ELR (cell line): ENCODE measurements around the gene TGIF1.

Experiments used
- DNase-seq: peaks from one replicate; pipeline ENCODE4 v3.0.0-alpha.2; 2015; ENCODE audit warnings: low read depth

TGIF1 gene

DNA sequence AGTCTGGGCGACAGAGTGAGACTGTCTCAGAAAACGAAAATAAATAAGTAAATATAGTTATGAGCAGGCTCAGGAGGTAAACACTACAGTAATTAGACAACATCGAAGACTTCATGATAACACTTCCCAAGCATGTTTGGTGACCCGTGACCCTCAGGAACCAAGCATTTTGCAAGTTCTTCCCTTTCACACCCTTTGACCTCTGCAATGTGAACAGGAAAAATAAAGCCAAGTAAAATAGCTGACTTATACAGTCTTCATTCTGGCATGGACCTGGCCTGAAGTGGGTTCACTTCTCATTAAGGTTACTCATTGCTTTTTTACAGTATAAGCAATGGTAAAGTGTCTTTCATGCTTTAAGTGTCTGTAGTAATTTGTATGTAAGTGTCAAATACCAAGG lies 15.3 kb upstream of the TGIF1 start:
- DNase-seq, result no peak

DNA sequence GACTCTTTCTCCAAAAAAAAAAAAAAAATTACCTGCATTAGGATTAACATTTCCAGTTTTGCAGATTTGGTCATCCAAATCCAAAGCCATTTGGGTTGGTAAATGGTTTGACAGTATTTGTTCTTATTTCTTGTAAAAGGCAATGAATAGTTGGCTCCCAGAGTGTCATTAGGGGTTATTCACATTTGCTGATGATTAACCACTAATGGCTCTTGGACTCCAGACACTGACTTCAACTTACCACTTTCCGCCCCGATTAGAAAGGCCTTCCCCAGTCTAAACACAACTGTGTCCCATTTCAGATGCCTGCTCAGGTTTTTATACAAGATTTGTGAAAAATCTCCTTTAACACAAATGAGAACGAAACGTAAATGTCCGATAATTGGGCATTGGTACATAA lies 9.6 kb upstream of the TGIF1 start:
- no peak for DNase-seq

GRCh38 chr18:3441290-3441689 lies 8.7 kb upstream of the TGIF1 start:
- peak; percentile 47 for DNase-seq

DNA sequence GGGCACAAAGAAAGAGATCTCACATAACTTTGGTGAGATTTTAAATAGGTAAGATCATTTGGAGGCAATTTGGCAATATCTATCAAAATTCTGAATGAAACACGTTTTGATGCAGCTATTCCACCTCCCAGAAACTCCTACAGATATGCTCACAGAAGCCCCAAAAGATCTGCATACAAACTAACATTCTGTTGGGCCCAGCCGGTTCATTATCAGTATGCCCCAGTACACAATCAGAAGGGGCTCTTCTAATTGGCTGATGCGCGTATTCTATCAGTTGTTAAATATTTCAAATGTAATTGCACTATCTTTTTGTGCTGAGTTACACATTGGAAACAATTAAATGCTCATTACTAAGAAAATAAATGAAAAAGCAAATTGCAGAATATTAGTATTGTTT lies 7.1 kb upstream of the TGIF1 start:
- no peak for DNase-seq

GRCh38 chr18:3444296-3444695 lies 5.7 kb upstream of the TGIF1 start:
- no peak for DNase-seq

DNA sequence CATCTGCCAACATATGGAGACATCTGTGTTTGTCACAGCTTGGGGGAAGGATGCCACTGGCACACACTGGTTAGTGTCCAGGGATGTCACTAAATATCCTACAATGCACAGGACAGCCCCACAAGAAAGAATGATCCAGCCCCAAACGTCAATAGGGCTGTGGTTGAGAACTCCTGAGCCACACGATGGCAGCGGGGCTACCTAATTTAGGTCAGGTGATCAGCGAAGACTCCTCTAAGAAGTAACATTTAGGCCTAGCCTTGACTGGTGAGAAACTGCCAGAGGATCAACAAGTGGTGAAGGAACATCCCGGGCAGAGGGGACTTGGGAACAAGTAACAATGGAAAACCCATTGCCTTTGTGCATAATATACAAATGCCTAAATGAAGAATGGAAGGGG lies 5.0 kb upstream of the TGIF1 start:
- DNase-seq, result no peak

DNA sequence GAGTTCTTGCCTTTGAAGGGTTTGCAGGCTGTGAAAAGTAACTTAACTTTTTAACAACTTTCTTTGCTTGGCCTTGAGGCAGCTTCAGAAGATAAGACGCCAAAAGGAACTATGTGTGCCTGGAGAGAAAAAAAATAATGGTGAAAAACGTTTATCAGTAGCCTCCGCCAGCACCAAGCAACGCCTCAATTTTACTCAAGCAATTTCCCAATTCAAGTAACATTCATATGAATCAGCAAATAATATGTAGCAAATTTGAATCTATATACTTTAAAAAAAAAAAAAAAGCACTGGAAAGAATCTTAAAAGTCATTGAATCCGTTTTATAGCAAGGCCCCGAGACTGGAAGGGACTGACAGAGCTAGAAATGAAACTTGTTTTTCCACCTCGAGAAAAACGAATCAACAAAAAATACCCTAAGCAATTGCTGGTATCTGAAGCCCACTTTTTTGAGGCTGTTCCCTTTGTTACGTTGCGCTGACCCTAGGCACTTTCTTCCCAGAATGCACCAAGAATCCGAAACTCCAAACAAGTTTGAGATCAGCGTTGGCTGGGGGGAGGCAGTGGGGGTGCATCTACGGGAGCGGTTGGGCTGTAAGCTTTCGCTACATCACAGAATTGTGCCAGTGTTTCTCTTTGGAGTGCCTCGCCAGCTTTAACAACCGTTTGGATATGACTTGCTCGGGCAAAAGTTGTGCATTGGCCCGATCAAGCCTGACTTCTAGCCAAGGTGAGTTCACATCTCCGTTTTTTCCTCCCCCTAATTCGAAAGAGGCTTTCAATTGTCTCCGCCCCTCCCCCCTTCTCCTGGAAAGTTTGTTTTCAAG lies 2.7 kb upstream of the TGIF1 start:
- DNase-seq, result peak; percentile 74

GRCh38 chr18:3447895-3448837 lies 1.8 kb upstream of the TGIF1 start:
- peak; percentile 97 for DNase-seq

DNA sequence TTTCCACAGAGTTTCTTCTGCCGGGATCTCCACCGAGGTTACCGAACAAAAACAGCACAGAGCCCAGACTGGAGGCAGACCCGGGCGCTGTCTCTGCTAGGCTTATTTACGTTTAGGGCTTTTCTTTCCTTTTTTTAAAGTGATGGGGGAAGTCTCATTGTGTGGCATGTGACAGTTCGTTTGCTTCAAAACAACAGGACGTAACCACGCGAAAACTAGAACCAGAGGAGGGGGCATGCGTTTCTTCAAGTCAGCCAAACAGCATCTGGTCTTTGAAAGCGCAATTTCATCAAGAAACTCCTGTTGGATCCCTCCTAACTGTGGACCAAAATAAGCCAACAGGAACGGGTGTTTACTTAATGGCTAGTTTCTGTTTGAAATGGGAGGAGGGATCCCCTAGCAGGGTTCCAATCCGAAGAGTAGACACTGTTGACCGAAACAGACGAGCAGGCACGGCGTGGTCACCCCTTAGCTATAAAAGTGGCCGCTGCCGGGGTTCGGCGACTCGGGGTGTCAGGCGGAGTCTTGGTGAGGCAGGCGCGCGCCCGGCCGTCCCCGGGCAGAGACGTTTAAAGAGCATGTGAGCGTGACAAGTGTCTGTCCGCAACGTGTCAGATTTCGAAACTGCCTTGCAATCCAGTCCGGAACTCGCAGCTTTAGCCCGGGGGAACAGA lies 997 bp upstream of the TGIF1 start:
- DNase-seq, result peak; percentile 95

DNA sequence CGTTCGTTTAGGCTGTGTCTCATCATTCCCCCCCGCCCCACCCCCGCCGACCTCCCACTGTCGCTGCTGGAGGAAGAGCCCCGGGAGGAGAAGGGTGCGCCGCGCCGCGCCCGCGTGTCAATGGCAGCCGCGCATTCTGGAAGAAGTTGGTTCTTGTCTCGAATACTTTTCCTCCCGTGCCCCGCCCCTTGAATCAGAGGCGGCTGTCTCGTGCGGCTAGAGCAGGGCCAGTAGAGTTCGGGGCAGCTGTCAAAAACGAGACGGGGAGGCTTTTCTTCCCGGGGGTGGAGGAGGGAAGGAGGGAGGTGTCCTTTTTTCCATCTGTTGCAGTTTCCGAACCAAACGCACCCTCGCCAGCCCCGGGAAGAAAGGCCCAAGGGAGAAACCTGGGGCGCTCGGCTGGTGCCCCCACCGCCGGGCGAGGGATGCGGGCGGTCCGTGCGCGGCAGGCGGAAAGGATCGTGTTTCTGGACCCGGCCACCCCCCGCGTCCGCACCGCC lies 410 bp upstream of the TGIF1 start:
- no peak for DNase-seq

- no peak for DNase-seq
Measured at GRCh38 chr18:3450799-3451182, 819 bp downstream of the TGIF1 start.

- DNase-seq, result peak; percentile 93
Measured at GRCh38 chr18:3451183-3451988, 1.4 kb downstream of the TGIF1 start.

- peak; percentile 68 for DNase-seq
Measured at GRCh38 chr18:3451989-3452749, 2.2 kb downstream of the TGIF1 start.

DNA sequence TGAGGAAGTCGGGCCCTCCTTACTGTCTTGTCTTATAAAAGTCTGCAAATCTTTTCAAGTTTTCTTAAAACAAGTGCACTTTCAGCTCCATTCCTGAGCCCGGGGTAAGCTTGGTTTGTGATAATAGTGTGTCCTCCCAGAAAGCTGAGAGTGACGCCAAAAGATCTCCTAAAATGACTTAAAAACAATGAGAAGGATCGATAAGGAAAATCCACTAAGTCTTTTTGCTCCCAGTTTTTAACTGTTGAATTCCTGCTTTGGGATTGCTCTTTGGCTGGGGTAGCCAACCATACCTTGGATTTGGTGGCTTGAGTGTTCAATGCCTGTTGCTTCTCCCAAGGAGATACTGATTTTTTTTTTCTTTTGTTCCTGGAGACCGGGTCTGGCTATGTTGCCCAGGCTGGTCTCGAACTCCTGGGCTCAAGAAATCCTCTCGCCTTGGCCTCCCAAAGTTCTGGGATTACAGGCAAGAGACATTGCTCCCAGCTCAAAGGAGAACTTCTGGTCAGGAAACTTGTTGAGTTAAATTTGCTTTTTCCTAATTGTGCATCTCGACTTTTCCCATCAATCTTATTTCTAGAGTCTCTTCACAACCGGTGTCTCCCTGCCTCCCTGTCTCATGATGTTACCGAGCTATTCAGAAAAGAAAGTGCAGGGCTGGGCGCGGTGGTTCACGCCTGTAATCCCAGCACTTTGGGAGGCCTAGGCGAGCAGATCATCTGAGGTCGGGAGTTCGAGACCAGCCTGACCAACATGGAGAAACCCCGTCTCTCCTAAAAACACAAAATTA lies 3.0 kb downstream of the TGIF1 start:
- DNase-seq, result peak; percentile 44

- DNase-seq, result peak; percentile 92
Measured at GRCh38 chr18:3453540-3454364, 3.8 kb downstream of the TGIF1 start.

DNA sequence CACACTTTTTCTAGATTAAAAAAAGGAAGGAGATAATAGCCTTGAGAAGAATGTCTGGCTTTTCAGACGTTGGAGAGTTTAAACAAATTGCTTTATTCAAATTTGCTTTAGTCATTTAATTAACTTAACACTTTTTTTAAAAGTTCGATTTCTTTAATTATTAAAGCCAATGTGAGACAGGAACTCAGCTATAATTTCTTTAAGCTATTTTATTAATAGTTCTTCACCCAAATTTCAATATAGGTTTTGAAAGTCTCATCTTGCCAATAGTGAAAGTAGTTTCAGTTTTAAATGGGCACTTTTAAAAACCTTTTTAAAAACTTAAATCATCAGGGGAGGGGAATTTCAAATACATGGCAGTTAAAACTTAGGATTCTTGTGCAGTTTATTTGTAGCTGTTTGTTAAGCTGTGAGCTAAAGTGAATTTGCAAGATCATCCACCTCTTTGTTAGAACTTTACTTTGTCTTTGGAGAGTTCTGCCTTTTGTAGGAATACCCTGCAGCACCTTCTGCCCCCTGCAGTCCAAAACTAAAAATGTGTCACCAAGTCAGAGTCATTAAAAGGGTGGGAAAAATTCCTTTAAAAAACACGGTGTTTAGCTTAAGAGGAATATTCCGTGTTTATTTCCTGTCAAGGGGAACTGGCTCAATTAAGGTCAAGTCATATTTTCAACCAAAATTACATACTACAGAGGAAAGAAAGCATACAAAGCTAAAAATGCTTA lies 4.6 kb downstream of the TGIF1 start:
- peak; percentile 75 for DNase-seq

DNA sequence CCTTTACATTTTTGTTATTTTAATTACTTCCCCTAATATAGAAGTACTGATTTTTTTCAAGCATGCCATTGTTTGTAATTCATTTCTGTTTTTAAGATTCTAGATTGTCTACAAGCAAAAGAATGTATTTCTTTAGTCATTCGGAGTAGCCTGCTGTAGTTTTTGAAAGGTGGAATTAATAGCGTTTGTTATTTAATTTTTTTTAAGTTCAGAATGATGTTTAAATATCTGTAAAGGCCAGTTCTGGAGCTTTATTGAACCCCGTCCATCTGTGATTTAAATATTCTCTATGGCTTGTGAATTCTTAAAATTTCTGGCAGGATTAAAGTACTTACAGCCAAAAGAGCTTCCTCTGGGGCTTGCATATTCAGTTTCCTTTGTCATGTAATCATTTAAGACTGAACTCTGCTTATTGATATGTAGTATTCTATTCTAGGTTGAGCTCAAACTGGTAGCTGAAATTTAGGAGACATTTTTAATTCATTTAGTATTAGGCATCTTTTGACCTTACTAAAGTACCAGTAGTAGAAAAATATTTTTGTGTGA lies 5.2 kb downstream of the TGIF1 start:
- no peak for DNase-seq
